ENCODE results near the gene UBL3. TPM values are rescaled to one million over a fixed set of nuclear protein-coding genes. Genes with fewer than 3 reads are reported as not detected.

Gene UBL3
- total RNA-seq, 1 donor from 2014 or later = 62.0 TPM

DNA sequence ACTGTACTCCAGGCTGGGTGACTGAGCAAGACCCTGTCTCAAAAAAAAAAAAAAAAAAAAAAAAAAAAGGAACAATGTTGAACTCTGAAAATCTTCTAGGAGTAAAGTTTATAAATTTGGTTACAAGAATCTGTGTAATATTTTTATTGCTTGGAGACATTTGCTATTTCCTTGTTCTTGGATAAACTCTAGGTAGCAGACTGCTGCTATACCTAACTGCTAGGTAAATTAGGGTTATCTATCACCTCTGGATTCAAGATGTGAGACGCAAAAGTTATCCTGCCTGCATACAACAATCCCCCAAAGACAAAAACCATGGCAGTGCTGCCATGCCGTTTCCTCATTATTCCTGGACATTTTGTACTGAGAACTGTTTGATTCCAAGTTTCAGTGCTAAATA lies 33.7 kb downstream of the UBL3 start:
- DNase-seq (ENCODE audit: low spot score in 2 of 2) = no peak
- no peak for FAIRE-seq

DNA sequence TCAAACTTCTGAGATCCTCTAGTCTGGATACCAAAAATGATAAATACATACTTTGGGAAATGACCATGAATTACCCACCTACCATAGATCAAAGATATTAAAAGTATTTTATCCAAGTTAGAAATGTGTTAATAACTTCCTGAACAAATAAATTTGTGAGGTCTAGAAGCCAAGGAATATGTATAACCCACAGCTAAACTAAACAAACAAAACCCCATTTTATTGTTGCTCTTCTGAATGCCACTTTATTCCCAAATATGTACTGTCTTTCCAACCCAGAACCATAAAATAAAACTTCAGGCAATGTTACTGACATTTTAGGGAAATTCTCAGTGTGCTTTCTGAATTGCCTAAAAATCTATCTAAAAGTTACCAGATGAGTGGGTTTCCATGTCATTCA lies 35.1 kb downstream of the UBL3 start:
- no peak for DNase-seq (ENCODE audit: low spot score in 2 of 2)
- no peak for FAIRE-seq

DNA sequence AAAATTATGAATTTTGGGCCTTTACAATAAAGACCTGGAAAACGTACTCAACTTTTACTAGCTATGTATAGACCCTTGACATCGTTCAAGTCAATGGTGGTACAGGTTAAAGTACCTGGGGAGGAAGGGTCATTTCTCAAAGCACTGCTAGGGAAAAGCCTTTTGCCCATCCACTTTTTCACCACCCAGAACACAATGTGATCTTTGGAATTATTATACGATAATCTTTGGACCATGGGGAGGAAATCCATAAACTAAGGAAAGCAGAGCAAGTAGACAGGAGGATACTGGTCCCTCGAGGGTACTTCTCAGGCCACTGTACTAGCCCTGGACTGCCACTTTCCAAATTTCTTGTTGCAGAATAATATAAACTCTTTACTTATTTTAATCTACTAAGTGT lies 39.5 kb downstream of the UBL3 start:
- DNase-seq (ENCODE audit: low spot score in 2 of 2) (no peak), FAIRE-seq (no peak)

GRCh38 chr13:29810145-29810742 lies 40.2 kb downstream of the UBL3 start:
- DNase-seq (ENCODE audit: low spot score in 2 of 2) = no peak
- no peak for FAIRE-seq

DNA sequence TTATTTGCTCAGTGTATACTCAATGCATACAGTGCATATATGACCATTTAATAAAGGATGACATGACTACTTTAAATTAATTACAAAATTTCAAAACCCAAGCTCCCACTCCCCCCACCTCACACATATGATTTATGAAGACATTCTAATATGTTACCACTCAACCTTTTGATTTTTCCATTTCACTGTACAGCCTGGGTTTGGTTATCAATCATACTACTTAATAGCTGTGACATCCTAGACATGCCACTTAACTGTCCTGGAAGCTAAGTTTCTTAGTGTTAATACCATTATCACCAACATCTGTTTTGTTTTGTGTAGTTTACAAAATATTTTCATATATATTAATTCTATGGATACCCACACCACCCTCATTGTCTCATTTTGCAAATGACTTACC lies 42.2 kb downstream of the UBL3 start:
- FAIRE-seq = no peak

GRCh38 chr13:29805994-29806979 lies 44.1 kb downstream of the UBL3 start:
- no peak for DNase-seq (ENCODE audit: low spot score in 2 of 2)
- FAIRE-seq = no peak

More for the DNA sequence above, 42.2 kb downstream of the UBL3 start:
- DNase-seq (ENCODE audit: low spot score in 2 of 2) = no peak

DNA sequence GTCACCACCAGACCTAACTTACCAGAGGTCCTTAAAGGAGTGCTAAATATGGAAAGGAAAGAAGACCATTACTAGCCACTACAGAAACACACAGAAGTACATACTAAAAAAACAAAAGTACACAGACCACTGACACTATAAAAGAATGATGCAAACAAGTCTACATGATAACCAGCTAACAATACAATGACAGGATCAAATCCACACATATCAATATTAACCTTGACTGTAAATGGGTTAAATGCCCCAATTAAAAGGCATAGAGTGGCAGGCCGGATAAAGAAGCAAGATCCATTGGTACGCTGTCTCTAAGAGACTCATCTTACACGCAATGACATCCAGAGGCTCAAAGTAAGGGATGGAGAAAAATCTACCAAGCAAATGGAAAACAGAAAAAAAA lies 47.2 kb downstream of the UBL3 start:
- FAIRE-seq = no peak
- no peak for DNase-seq (ENCODE audit: low spot score in 2 of 2)

GRCh38 chr13:29802621-29803020 lies 47.8 kb downstream of the UBL3 start:
- no peak for FAIRE-seq
- DNase-seq (ENCODE audit: low spot score in 2 of 2) = no peak

- DNase-seq (ENCODE audit: low spot score in 2 of 2) (no peak), FAIRE-seq (no peak)
These were observed 48.6 kb downstream of the UBL3 start for GRCh38 chr13:29801737-29802305.

DNA sequence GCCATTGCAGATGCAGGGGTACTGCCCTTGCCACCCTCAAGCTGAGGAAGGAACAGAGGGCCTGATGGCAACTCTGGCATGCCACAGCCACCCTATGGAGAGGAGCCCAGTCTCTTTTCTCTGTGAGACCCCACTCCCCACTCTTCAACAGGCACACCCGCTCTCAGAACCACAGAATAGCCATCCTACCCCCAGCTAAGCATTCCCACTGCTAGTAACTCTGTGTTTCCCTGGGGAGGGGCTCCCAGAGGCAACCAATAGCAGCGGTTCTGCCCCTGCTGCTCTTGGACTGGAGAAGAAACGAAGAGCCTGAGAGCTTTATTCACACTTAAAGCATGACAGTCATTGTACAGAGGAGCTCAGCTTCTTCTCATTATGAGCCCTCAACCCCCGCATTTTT lies 49.3 kb downstream of the UBL3 start:
- no peak for FAIRE-seq
- no peak for DNase-seq (ENCODE audit: low spot score in 2 of 2)

DNA sequence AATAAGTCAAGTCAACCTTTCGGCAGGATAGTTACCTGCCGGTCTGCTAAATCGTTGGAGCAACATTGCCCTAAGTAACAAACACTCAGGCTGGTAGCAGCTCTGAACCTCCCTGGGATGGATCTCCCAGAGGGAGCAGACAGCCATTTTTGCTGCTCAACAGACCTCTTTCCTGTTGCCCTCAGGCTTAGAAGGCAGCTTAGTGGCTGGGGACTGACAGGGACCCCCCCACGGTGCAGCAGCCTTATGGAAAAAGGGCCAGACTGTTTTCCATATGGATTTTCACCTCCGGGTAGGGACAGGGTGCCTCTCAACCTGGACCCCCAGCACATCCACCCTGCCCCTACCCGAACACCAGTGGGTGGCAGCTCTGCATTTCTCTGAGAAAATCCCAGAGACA lies 49.7 kb downstream of the UBL3 start:
- DNase-seq (ENCODE audit: low spot score in 2 of 2) (no peak), FAIRE-seq (no peak)

- FAIRE-seq (no peak), DNase-seq (ENCODE audit: low spot score in 2 of 2) (no peak)
These were observed 51.4 kb downstream of the UBL3 start for GRCh38 chr13:29799041-29799440.

GRCh38 chr13:29791997-29792780 lies 58.2 kb downstream of the UBL3 start:
- DNase-seq (ENCODE audit: low spot score in 2 of 2) (no peak), FAIRE-seq (peak; percentile 51)

DNA sequence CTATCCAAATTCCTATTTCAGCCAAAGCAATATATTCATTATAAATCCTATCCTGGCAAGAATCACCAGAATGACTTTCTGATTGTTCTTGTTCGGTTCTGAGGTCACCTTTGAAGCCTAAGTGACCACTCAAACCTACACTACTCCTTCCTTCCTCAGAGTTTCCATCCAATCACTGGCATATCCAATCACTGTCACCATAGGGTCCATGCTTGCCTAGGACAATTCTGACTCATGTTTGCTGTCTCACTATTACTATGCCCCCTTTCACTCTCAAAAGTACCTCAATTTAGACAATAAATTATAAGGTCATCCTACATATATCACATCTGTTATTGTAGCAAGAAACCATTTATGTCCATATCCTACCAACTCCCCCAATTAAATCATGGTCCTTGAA lies 58.9 kb downstream of the UBL3 start:
- DNase-seq (ENCODE audit: low spot score in 2 of 2) (no peak), FAIRE-seq (no peak)

- no peak for FAIRE-seq
- DNase-seq (ENCODE audit: low spot score in 2 of 2) = no peak
These were observed 63.7 kb downstream of the UBL3 start for GRCh38 chr13:29786698-29787097.

GRCh38 chr13:29785978-29786377 lies 64.4 kb downstream of the UBL3 start:
- no peak for FAIRE-seq
- no peak for DNase-seq (ENCODE audit: low spot score in 2 of 2)

- DNase-seq (ENCODE audit: low spot score in 2 of 2) = no peak
- FAIRE-seq = no peak
These were observed 67.6 kb downstream of the UBL3 start for GRCh38 chr13:29782798-29783197.

DNA sequence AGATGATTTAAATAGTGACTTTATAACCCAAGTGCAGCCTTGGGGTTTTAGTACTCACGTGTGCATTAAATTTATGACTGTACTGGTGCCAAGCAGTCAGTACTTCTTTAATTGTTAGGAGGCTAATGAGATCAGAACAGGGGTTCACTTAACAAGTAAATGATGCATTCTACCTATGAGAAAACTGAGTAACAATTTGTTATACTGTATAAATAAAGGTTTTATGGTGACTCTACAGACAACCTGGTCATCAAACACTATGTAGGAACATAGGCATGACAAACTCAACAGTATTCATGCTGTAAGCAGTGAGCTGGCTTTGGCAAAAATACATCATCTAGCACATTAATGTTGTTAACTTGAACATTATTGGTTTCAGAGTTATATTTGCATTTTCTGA lies 75.6 kb downstream of the UBL3 start:
- DNase-seq (ENCODE audit: low spot score in 2 of 2) (no peak), FAIRE-seq (no peak)

- no peak for DNase-seq (ENCODE audit: low spot score in 2 of 2)
- peak; percentile 57 for FAIRE-seq
These were observed 79.2 kb downstream of the UBL3 start for GRCh38 chr13:29771247-29771646.

DNA sequence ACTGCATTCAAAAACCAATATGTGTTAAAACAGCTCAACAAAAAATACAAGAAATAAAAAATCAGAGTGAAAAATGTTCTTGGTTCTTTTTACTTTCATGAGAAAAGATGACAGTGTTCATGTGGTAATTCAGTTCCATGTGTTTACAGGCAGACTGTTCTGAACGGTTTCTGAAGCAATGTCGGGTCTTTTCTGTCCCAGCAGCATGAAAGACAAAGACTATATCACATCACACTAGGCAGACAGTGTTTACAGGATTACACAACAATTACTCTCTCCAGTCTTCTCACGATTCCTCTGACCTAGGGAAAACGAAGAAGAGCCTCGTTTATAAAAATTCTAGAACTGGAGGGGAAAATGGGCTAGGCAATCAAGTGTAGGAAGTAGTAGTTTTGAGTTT lies 83.4 kb downstream of the UBL3 start:
- FAIRE-seq (no peak), DNase-seq (ENCODE audit: low spot score in 2 of 2) (no peak)
